SK-N-SH (cell line): ENCODE data around the gene TUBB3. TPM values are rescaled to one million over a fixed set of nuclear protein-coding genes. Genes with fewer than 3 reads are reported as not detected.

Experiments
- CTCF ChIA-PET: fragments of 300-600, 350-600 bp; formaldehyde crosslinking; extraction: SDS; loops from one replicate; lab custom pipeline; 2021; lab: Yijun Ruan, JAX
- POLR2A ChIA-PET: fragments of 350-600 bp; sonication (Branson Sonifier 250); formaldehyde crosslinking; extraction: SDS; loops from one replicate; lab custom pipeline; 2020; ENCODE audit warnings: antibody characterized with exemption, inconsistent platforms; lab: Yijun Ruan, JAX
- DNase-seq: peaks from one replicate; pipeline ENCODE4 v3.0.0; 2012
- H2AFZ ChIP-seq: fragments of 200-600 bp; sonication (generic); 2 replicates; pipeline ENCODE4 v1.8.1; 2016; ENCODE audit warnings: antibody characterized with exemption, mild to moderate bottlenecking, low read depth
- H3F3A ChIP-seq: fragments of 200-600 bp; sonication (generic); replicated peaks from 2 replicates; pipeline ENCODE3; 2016; ENCODE audit warnings: antibody characterized with exemption, mild to moderate bottlenecking; ENCODE audit not compliant: insufficient read depth
- H3K27ac ChIP-seq, 2 experiments: fragments of 200-500 bp in 1 of 2; fragments of 200-600 bp in 1 of 2; sonication (Bioruptor generic) in 1 of 2; sonication (generic), shearing (Covaris generic) in 1 of 2; 2 replicates each; pipeline versions ENCODE4 v1.5.1 to v1.6.1; 2014 to 2016; ENCODE audit warnings: low read depth in 2 of 2, inconsistent platforms in 1 of 2, low read length in 1 of 2, mild to moderate bottlenecking in 1 of 2, mixed read lengths in 1 of 2
- H3K27me3 ChIP-seq: fragments of 200-600 bp; sonication (generic), shearing (Covaris generic); 2 replicates; pipeline ENCODE4 v1.6.1; 2016; ENCODE audit warnings: mixed run types; ENCODE audit not compliant: insufficient read depth
- H3K36me3 ChIP-seq, 2 experiments: fragments of 200-500 bp in 1 of 2; fragments of 200-600 bp in 1 of 2; sonication (Bioruptor generic) in 1 of 2; sonication (generic) in 1 of 2; replicated peaks in 1 of 2; 2 replicates each; pipeline versions ENCODE3 to v1.5.1; 2014 to 2016; ENCODE audit warnings: low read length in 1 of 2, mild to moderate bottlenecking in 1 of 2; ENCODE audit not compliant: insufficient read depth in 2 of 2, control insufficient read depth in 1 of 2
- H3K4me1 ChIP-seq, 2 experiments: fragments of 200-500 bp in 1 of 2; fragments of 200-600 bp in 1 of 2; sonication (Bioruptor generic) in 1 of 2; sonication (generic), shearing (Covaris generic) in 1 of 2; 2 replicates each; pipeline versions ENCODE4 v1.5.1 to v1.6.1; 2014 to 2016; ENCODE audit warnings: low read depth in 1 of 2, low read length in 1 of 2, mixed run types in 1 of 2; ENCODE audit not compliant: insufficient read depth in 2 of 2, control insufficient read depth in 1 of 2
- H3K4me2 ChIP-seq: fragments of 200-600 bp; sonication (generic), shearing (Covaris generic); 2 replicates; pipeline ENCODE4 v1.6.1; 2017; ENCODE audit warnings: mixed run types
- H3K4me3 ChIP-seq, 2 experiments: fragments of 200-500 bp in 1 of 2; fragments of 200-600 bp in 1 of 2; sonication (Bioruptor generic) in 1 of 2; sonication (generic), shearing (Covaris generic) in 1 of 2; 2 replicates each; pipeline versions ENCODE4 v1.5.1 to v1.8.1; 2014 to 2016; ENCODE audit warnings: low read depth in 2 of 2, inconsistent platforms in 1 of 2, low read length in 1 of 2, mild to moderate bottlenecking in 1 of 2, mixed read lengths in 1 of 2, moderate library complexity in 1 of 2
- H3K79me2 ChIP-seq: fragments of 200-600 bp; sonication (generic); 2 replicates; pipeline ENCODE4 v1.8.1; 2017; ENCODE audit warnings: mild to moderate bottlenecking; ENCODE audit not compliant: insufficient read depth
- H3K9ac ChIP-seq: fragments of 200-600 bp; sonication (generic); 2 replicates; pipeline ENCODE4 v1.6.1; 2017; ENCODE audit warnings: mixed run types
- H3K9me2 ChIP-seq: fragments of 200-600 bp; sonication (generic); 2 replicates; pipeline ENCODE4 v1.6.1; 2017; ENCODE audit warnings: mixed run types
- H3K9me3 ChIP-seq: fragments of 200-600 bp; sonication (generic); 2 replicates; pipeline ENCODE4 v1.6.1; 2017; ENCODE audit warnings: mixed run types, mild to moderate bottlenecking, moderate library complexity
- H4K20me1 ChIP-seq: fragments of 200-600 bp; sonication (generic); 2 replicates; pipeline ENCODE4 v1.6.1; 2017; ENCODE audit warnings: mild to moderate bottlenecking, mixed run types; ENCODE audit not compliant: insufficient read depth
- GATA2 ChIP-seq: sonication (generic); formaldehyde crosslinking; IDR thresholded peaks from 2 replicates; pipeline ENCODE4 v1.5.0; 2020; ENCODE audit warnings: mild to moderate bottlenecking, missing genetic modification reagents
- IRF3 ChIP-seq: fragments of 150-350 bp; IDR thresholded peaks from 2 replicates; pipeline ENCODE4 v1.6.1; 2016; ENCODE audit warnings: mild to moderate bottlenecking, low read depth, low read length
- MEF2A ChIP-seq: IDR thresholded peaks from 2 replicates; pipeline ENCODE4 v1.4.0; 2012; ENCODE audit warnings: low read depth, borderline replicate concordance
- MXI1 ChIP-seq: IDR thresholded peaks from 2 replicates; pipeline ENCODE4 v1.6.1; 2012; ENCODE audit warnings: mild to moderate bottlenecking, low read depth, low read length, improper control_type of control experiment
- RAD21 ChIP-seq: IDR thresholded peaks from 2 replicates; pipeline ENCODE4 v1.6.1; 2012; ENCODE audit warnings: mild to moderate bottlenecking, low read length
- REST ChIP-seq: IDR thresholded peaks from 2 replicates; pipeline ENCODE4 v1.6.1; 2012; ENCODE audit warnings: mild to moderate bottlenecking, low read depth, low read length, moderate library complexity
- RXRA ChIP-seq: IDR thresholded peaks from 2 replicates; pipeline ENCODE4 v1.4.0; 2012; ENCODE audit warnings: low read depth, mild to moderate bottlenecking, borderline replicate concordance
- TCF12 ChIP-seq: IDR thresholded peaks from 2 replicates; pipeline ENCODE4 v1.4.0; 2012
- USF2 ChIP-seq: fragments of 150-350 bp; IDR thresholded peaks from 2 replicates; pipeline ENCODE4 v1.6.1; 2017; ENCODE audit warnings: antibody characterized with exemption, low read length, low read depth, borderline replicate concordance
- YY1 ChIP-seq: IDR thresholded peaks from 2 replicates; pipeline ENCODE4 v1.4.0; 2012; ENCODE audit warnings: low read depth, mild to moderate bottlenecking
- WGBS: methylation state at CpG from one replicate; pipeline ENCODE4 v1.1.6; 2017; ENCODE audit warnings: low lambda C conversion rate; 5-methylcytosine and 5-hydroxymethylcytosine counted together
- polyA plus RNA-seq, 3 experiments: library from polyadenylated mRNA; depleted of rRNA; stranded (reverse); fragments of >200 nt; gene quantifications; 2 replicates each; pipeline ENCODE4 v1.2.3, GENCODE V29; 2012
- TF ChIP-seq, protein P1 (sequence below): fragments of 200-600 bp; sonication (generic); IDR thresholded peaks from 2 replicates; pipeline ENCODE4 v1.6.1; 2017; ENCODE audit warnings: antibody characterized with exemption, mild to moderate bottlenecking, moderate library complexity

The TUBB3 gene
- polyA plus RNA-seq, 1 of the 3 experiments (the other 2 are of a cell fraction) = 428 TPM

- no peak for TF ChIP-seq YY1
- TF ChIP-seq MXI1 = no peak
- TF ChIP-seq RAD21 = no peak
- no peak for TF ChIP-seq GATA2 (CRISPR knock-in tag)
- no peak for TF ChIP-seq REST
- no peak for TF ChIP-seq RXRA
Measured at GRCh38 chr16:89952551-89952950, 29.4 kb downstream of the TUBB3 start (continued).

DNA sequence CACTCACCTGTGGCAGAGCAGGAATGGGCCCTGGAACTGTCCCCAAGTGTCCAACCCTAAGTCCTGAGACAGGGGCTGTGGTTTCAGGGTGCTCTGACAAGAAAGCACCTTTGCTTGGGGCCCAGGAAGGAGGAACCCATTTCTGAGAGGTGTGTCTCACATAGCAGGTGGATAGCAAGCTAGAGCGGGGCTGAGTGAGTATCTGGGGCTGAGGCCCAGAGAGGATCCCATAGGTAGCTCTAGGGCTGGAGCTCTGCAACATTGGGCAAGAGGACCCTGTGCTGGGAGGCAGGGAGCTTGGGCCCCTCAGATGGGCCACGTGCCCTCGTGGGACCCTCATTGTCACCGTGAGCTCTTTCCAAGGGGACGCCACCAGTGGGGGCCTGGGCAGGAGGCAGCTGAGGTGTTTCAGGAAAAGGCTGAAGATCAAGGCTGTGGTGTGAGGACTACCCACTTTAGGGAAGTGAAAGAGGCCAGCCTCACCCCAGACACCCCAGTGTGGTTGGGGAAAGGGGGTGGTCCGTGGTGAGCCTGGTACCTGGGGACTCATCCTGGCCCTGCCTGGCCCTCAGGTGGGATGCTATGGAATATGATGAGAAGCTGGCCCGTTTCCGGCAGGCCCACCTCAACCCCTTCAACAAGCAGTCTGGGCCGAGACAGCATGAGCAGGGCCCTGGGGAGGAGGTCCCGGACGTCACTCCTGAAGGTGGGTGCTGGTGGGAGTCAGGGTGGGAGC is 30.7 kb downstream of the TUBB3 start:
- peaks cover 21% of the 10 kb centered on the region; the same call in 1 of the 2 replicates for H3K79me2 ChIP-seq
- TF ChIP-seq USF2 = no peak
- no peak for TF ChIP-seq TCF12
- TF ChIP-seq IRF3 = no peak
- no peak for TF ChIP-seq MEF2A
- TF ChIP-seq, protein P1, sequence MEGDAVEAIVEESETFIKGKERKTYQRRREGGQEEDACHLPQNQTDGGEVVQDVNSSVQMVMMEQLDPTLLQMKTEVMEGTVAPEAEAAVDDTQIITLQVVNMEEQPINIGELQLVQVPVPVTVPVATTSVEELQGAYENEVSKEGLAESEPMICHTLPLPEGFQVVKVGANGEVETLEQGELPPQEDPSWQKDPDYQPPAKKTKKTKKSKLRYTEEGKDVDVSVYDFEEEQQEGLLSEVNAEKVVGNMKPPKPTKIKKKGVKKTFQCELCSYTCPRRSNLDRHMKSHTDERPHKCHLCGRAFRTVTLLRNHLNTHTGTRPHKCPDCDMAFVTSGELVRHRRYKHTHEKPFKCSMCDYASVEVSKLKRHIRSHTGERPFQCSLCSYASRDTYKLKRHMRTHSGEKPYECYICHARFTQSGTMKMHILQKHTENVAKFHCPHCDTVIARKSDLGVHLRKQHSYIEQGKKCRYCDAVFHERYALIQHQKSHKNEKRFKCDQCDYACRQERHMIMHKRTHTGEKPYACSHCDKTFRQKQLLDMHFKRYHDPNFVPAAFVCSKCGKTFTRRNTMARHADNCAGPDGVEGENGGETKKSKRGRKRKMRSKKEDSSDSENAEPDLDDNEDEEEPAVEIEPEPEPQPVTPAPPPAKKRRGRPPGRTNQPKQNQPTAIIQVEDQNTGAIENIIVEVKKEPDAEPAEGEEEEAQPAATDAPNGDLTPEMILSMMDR = no peak
- ChIA-PET CTCF (interaction anchor here (1.0 to 2.3 kb wide), 4 partner anchors 13 to 248 kb away, joined by 3 to 4 read pairs (median 3); no protein-coding TSS in a partner anchor), POLR2A (no interaction called here)
- 0 out of 2 replicates have a peak, but pooled peaks cover 3% of the 10 kb centered on the region for H4K20me1 ChIP-seq
- no peak overlapping the region for H3K4me2 ChIP-seq
- peaks cover 0 to 15% of the 10 kb centered on the region in 2 experiments; a peak in 1 of 4 replicates for H3K4me1 ChIP-seq
- H3K27ac ChIP-seq = no peak overlapping the region
- DNase-seq = no peak
- 97% methylated on average over 9 of the region's 11 CpGs for WGBS
- H3K9ac ChIP-seq = no peak overlapping the region
- H3K27me3 ChIP-seq = no peaks in the 10 kb centered on the region
- H3K4me3 ChIP-seq = no peak overlapping the region
- no peak overlapping the region for H2AFZ ChIP-seq
- H3K9me2 ChIP-seq = no peaks in the 10 kb centered on the region
- H3K36me3 ChIP-seq = peaks cover 0 to 21% of the 10 kb centered on the region in 2 experiments
- H3F3A ChIP-seq = no peaks in the 10 kb centered on the region
- no peaks in the 10 kb centered on the region for H3K9me3 ChIP-seq
